Left lung (tissue), 10 donors: Measurements from ENCODE around the gene IL18R1. TPM values are rescaled to one million over a fixed set of nuclear protein-coding genes. Genes with fewer than 3 reads are reported as not detected.

Experiments used
- ATAC-seq: fragments of 200-7000 bp; cut with Tn5 transposase; one replicate; pipeline ENCODE4 v1.9.1; 2020; ENCODE audit warnings: moderate library complexity
- DNase-seq, 4 donors: peaks; one replicate each; pipeline ENCODE4 v3.0.0-alpha.2; 2013 to 2020
- H3K27ac ChIP-seq, 2 donors: fragments of 200-600 bp; sonication (generic) in 1 of 2; one replicate each; pipeline versions ENCODE4 v1.5.0 to v1.8.0; 2020 to 2021
- H3K27me3 ChIP-seq, 2 donors: fragments of 200-600 bp; sonication (generic) in 1 of 2; one replicate each; pipeline versions ENCODE4 v1.5.0 to v1.8.0; 2020 to 2021
- H3K36me3 ChIP-seq, 2 donors: fragments of 200-600 bp; sonication (generic) in 1 of 2; one replicate each; pipeline versions ENCODE4 v1.5.0 to v1.8.0; 2020 to 2021
- H3K4me1 ChIP-seq, 2 donors: fragments of 200-600 bp; one replicate each; pipeline ENCODE4 v1.8.0; 2021
- H3K4me3 ChIP-seq, 2 donors: fragments of 200-600 bp; sonication (generic) in 1 of 2; one replicate each; pipeline versions ENCODE4 v1.5.0 to v1.8.0; 2020 to 2021; ENCODE audit warnings: mild to moderate bottlenecking in 1 of 2
- H3K9me3 ChIP-seq, 2 donors: fragments of 200-600 bp; sonication (generic) in 1 of 2; one replicate each; pipeline versions ENCODE4 v1.5.0 to v1.8.0; 2020 to 2021
- intact Hi-C, 2 donors: fragments of 100-400 bp; cut with DNase I; formaldehyde crosslinking; loops; one replicate each; pipeline versions ENCODE4 v1.11.2 to v1.14.2; 2022
- polyA plus RNA-seq, 6 donors: library from polyadenylated mRNA; unstranded; fragments of 120-200 nt; gene quantifications; one replicate each; pipeline ENCODE4 v1.2.1, GENCODE V29; 2013; ENCODE audit not compliant: insufficient read length in 6 of 6
- total RNA-seq, 2 donors: library from RNA; stranded (reverse); fragmentation: NEBNext Ultra II Directional; extraction: Animal tissue kit (Norgen Biotek cat#: 25700); gene quantifications; one replicate each; pipeline ENCODE4 v1.2.1, GENCODE V29; 2021
- TF ChIP-seq, protein P1 (sequence below), 2 donors: fragments of 200-600 bp; sonication (generic) in 1 of 2; IDR thresholded peaks; one replicate each; pipeline versions ENCODE4 v1.5.0 to v1.8.0; 2021; ENCODE audit warnings: antibody characterized with exemption in 2 of 2
- donor health status: DM: no; HTN: yes; CAD: no.
- donor health status: DM: no; HTN: no; CAD: no.

IL18R1 gene
- total and polyA plus RNA-seq, 8 donors: 2.2 to 35.6 (median 4.0) TPM

DNA sequence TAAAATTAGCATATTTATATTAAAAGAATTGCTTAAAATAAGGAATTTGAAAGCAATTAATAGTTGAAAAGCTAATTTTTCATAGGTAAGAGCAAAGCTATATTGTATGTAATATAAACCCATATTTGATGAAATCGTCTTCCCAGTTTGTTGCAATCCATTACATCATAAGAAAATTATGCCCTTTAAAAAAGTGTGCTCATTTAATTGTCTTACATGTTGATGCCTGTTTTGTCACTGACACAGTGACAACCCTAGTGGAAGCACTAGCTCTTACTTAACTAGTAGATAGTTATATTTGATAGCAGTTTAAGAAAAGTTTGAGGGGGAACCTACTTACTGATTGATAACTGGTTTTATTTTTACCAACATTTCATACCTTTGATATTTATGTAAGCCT, 37.3 kb downstream of the IL18R1 start:
- DNase-seq (no peak), ATAC-seq (no peak)
- no peaks in the 10 kb centered on the region for H3K9me3 ChIP-seq
- no peak overlapping the region for H3K27ac ChIP-seq
- TF ChIP-seq, protein P1, sequence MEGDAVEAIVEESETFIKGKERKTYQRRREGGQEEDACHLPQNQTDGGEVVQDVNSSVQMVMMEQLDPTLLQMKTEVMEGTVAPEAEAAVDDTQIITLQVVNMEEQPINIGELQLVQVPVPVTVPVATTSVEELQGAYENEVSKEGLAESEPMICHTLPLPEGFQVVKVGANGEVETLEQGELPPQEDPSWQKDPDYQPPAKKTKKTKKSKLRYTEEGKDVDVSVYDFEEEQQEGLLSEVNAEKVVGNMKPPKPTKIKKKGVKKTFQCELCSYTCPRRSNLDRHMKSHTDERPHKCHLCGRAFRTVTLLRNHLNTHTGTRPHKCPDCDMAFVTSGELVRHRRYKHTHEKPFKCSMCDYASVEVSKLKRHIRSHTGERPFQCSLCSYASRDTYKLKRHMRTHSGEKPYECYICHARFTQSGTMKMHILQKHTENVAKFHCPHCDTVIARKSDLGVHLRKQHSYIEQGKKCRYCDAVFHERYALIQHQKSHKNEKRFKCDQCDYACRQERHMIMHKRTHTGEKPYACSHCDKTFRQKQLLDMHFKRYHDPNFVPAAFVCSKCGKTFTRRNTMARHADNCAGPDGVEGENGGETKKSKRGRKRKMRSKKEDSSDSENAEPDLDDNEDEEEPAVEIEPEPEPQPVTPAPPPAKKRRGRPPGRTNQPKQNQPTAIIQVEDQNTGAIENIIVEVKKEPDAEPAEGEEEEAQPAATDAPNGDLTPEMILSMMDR (IDR thresholded peaks at IDR 0.05): no peak
- H3K4me1 ChIP-seq: no peaks in the 10 kb centered on the region
- H3K36me3 ChIP-seq: peaks cover 0 to 24% of the 10 kb centered on the region in 2 donors
- H3K4me3 ChIP-seq: no peak overlapping the region
- intact Hi-C loops: no loop called here
- H3K27me3 ChIP-seq: no peaks in the 10 kb centered on the region

DNA sequence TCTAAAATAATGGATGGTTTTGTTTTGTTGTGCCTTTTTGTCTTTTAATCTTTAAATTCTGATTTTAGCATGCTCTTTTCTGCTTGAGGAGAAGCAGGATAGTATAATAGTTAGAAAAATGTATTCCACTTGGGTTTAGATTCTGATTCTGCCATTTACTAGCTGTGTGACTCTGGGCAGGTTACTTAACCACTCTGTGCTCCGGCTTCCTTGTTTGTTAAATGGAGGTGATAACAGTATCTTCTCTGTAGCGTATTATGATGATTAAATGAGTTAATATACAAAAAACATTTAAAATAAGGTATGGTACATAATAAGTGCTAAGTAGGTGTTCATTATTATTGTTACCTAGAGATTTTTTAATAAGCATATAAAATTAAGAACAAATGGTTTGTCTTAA, 40.4 kb downstream of the IL18R1 start:
- no peaks in the 10 kb centered on the region for H3K4me1 ChIP-seq
- no peak for ATAC-seq
- H3K36me3 ChIP-seq: peaks cover 0 to 4% of the 10 kb centered on the region in 2 donors
- DNase-seq: no peak
- no peaks in the 10 kb centered on the region for H3K27me3 ChIP-seq
- intact Hi-C loops: no loop called here
- TF ChIP-seq, protein P1 (IDR thresholded peaks at IDR 0.05): no peak
- H3K27ac ChIP-seq: no peak overlapping the region
- no peak overlapping the region for H3K4me3 ChIP-seq
- H3K9me3 ChIP-seq: no peaks in the 10 kb centered on the region

DNA sequence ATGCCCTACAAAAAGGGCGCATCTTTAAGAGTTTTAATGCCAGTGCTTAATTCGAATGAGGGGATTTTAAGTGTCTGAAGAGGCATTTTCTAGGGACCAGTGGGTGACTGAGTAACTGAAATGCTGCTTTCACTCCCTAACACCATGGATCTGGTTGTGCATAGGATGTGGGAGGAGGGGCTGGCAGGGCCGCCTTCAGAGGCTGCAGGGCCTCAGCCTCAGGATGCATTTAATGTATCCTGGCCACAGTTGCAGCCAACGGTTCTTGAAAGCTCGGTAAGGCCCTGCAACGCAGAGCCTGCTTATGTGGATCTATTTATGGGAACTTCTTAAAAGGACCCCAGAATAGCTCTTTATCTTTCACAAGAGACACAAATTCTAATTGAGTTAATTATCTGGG, 41.6 kb downstream of the IL18R1 start:
- H3K4me1 ChIP-seq: no peaks in the 10 kb centered on the region
- H3K4me3 ChIP-seq: no peak overlapping the region
- H3K9me3 ChIP-seq: no peaks in the 10 kb centered on the region
- no peak overlapping the region for H3K27ac ChIP-seq
- intact Hi-C loops: no loop called here
- no peak for ATAC-seq
- DNase-seq: no peak
- peaks cover 0 to 4% of the 10 kb centered on the region in 2 donors for H3K36me3 ChIP-seq
- H3K27me3 ChIP-seq: no peaks in the 10 kb centered on the region
- TF ChIP-seq, protein P1 (IDR thresholded peaks at IDR 0.05): no peak

DNA sequence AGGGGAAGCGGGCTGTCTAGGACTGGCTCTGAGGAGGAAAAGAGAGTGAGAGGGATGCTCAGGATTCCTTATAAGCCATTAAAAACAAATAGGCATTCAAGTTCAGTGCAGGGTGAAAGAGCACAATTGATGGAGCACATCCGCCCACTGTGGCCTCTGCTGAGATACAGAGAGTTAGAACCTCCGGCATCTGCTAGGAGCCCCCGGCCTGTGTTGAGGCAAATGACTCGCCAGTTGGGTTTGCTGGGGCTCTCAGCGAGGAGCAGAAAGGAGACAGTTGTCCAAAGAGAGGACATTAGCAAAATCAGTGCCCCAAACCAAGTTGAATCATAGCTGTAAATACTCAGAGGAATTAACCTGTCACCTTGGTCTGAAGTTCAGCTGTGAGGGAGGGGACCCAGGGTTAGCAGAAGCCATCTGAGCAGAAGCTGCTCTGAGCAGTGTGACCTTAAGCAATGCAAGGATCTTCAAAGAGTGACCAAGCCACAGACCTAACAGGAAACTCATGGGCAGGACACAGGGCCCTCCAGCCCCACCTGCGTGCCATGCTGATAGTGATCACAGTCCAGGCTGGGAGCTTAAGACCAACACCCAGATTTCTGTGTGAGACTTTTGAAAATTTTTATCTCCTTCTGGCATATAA, 44.0 kb downstream of the IL18R1 start:
- no peak for ATAC-seq

DNA sequence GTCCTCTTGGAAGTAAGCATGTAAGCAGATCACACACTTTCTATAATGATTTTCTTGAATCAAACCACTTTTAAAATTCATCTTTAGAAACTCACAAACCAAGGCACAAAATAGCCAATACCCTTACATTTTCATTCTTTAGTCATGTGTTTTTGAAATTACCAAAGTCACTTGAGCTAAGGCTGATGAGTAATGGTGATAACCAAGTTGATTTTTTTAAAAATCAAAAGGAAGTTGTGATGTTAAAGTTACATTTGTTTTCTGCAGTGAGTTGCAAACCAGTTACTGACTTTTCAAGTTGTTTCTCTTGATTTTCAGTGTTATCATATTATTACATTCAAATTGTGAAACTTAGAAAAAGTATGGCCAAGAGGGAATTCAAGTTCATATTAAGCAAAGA, 45.9 kb downstream of the IL18R1 start:
- Histone ChIP-seq H3K27ac (peak overlapping the region in 1 of 2 donors; percentile 6), H3K4me1 (no peaks in the 10 kb centered on the region), H3K36me3 (peaks cover 0 to 4% of the 10 kb centered on the region in 2 donors), H3K4me3 (no peak overlapping the region), H3K27me3 (no peaks in the 10 kb centered on the region), H3K9me3 (no peaks in the 10 kb centered on the region)
- intact Hi-C loops: no loop called here
- TF ChIP-seq, protein P1 (IDR thresholded peaks at IDR 0.05): no peak
- DNase-seq: no peak
- no peak for ATAC-seq

More for the DNA sequence above, 44.0 kb downstream of the IL18R1 start:
- no peaks in the 10 kb centered on the region for H3K27me3 ChIP-seq
- H3K36me3 ChIP-seq: peaks cover 0 to 4% of the 10 kb centered on the region in 2 donors
- no peaks in the 10 kb centered on the region for H3K9me3 ChIP-seq
- no peak for DNase-seq
- intact Hi-C loops: no loop called here
- H3K27ac ChIP-seq: no peak overlapping the region
- no peaks in the 10 kb centered on the region for H3K4me1 ChIP-seq
- no peak overlapping the region for H3K4me3 ChIP-seq
- TF ChIP-seq, protein P1 (IDR thresholded peaks at IDR 0.05): no peak
